Measurements from ENCODE around the gene PIGM.

- TF ChIP-seq EZH2 (IDR thresholded peaks at IDR 0.05; ENCODE audit: borderline replicate concordance) (no peak), CTCF (IDR thresholded peaks at IDR 0.05; ENCODE audit: poor library complexity) (no peak)
Observed at GRCh38 chr1:160040476-160040875, 8.7 kb upstream of the PIGM start.

Data from hepatocyte (in vitro differentiated cells).